Stimulated activated effector memory CD8-positive, alpha-beta T cell treated with anti-CD3 and anti-CD28 coated beads, Interleukin-12 subunit alpha, Interleukin-12 subunit beta, amount 100 ng/mL, for 72 hours (primary cell): ENCODE results near the gene DRAXIN.

Experiments
- ATAC-seq: fragments of 150-1000 bp; cut with Tn5 transposase; 2 replicates; pipeline ENCODE4 v1.10.0; 2021
- DNase-seq, 2 donors: peaks; one replicate each; pipeline ENCODE4 v3.0.0; 2021 to 2022; ENCODE audit warnings: low spot score in 2 of 2
- H3K27ac Mint-ChIP-seq: one replicate; pipeline ENCODE4 v1.8.0; 2022; ENCODE audit warnings: mild to moderate bottlenecking, mixed read lengths
- H3K36me3 Mint-ChIP-seq: one replicate; pipeline ENCODE4 v1.8.0; 2022; ENCODE audit warnings: mild to moderate bottlenecking, mixed read lengths
- H3K4me1 Mint-ChIP-seq: one replicate; pipeline ENCODE4 v1.8.0; 2022; ENCODE audit warnings: mixed read lengths
- H3K4me3 Mint-ChIP-seq: one replicate; pipeline ENCODE4 v1.8.0; 2022; ENCODE audit warnings: mild to moderate bottlenecking, mixed read lengths
- H3K9me3 Mint-ChIP-seq: one replicate; pipeline ENCODE4 v1.8.0; 2022; ENCODE audit warnings: mixed read lengths

The DRAXIN gene

DNA sequence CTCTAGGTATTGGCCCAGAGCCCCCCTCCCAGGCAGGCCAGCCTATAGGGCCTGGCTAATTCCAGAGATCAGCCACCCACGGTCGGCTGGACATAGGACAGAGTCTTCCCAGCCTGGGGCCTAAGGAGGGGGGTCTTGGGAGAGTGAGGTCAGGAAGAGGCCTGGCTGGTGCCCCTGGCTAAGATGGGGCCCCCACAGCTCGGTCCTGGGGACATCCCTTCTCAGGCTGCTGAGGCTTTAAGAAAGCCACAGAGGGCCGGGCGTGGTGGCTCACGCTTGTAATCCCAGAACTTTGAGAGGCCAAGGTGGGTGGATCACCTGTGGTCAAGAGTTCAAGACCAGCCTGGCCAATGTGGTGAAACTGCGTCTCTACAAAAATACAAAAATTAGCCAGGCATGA is 73.0 kb downstream of the DRAXIN start:
- Mint-ChIP-seq H3K4me3 (no peak overlapping the region), H3K36me3 (no peaks in the 10 kb centered on the region), H3K27ac (no peak overlapping the region), H3K9me3 (no peaks in the 10 kb centered on the region), H3K4me1 (peaks cover 4% of the 10 kb centered on the region)
- ATAC-seq (no peak), DNase-seq (no peak)

GRCh38 chr1:11765661-11766428 is 74.3 kb downstream of the DRAXIN start:
- peak; percentile 19 for ATAC-seq
- H3K4me3 Mint-ChIP-seq = no peak overlapping the region
- no peak overlapping the region for H3K27ac Mint-ChIP-seq
- no peaks in the 10 kb centered on the region for H3K9me3 Mint-ChIP-seq
- H3K4me1 Mint-ChIP-seq = no peaks in the 10 kb centered on the region
- H3K36me3 Mint-ChIP-seq = no peaks in the 10 kb centered on the region
- no peak for DNase-seq

- Mint-ChIP-seq H3K36me3 (no peaks in the 10 kb centered on the region), H3K27ac (no peak overlapping the region), H3K4me3 (no peak overlapping the region), H3K4me1 (no peaks in the 10 kb centered on the region), H3K9me3 (no peaks in the 10 kb centered on the region)
- DNase-seq (no peak), ATAC-seq (no peak)
Measured at GRCh38 chr1:11766429-11766776, 74.9 kb downstream of the DRAXIN start.

- Mint-ChIP-seq H3K4me1 (no peaks in the 10 kb centered on the region), H3K27ac (no peak overlapping the region), H3K4me3 (no peak overlapping the region), H3K9me3 (no peaks in the 10 kb centered on the region), H3K36me3 (no peaks in the 10 kb centered on the region)
- DNase-seq = no peak
- ATAC-seq = no peak
Measured at GRCh38 chr1:11767922-11768704, 76.6 kb downstream of the DRAXIN start.

DNA sequence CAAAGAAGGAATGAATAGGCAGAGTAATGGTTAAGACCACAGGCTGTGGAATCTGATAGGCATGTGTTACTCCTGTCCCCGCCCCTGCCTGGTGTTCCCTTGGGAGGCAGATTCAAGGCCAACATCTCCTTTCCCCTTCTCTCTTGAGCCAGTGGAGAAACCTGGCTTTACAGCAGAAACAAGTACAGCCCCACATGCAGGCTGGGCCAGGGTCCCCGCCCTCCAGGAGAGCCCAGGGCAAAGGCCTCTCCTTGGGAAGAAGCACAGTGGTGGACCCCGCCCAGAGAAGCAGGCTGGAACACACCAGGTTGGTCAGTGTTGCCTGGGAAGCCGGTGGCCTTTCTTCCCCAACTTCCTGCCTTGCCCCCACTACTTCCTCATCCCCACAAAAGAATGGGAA is 77.3 kb downstream of the DRAXIN start:
- H3K36me3 Mint-ChIP-seq = no peaks in the 10 kb centered on the region

DNA sequence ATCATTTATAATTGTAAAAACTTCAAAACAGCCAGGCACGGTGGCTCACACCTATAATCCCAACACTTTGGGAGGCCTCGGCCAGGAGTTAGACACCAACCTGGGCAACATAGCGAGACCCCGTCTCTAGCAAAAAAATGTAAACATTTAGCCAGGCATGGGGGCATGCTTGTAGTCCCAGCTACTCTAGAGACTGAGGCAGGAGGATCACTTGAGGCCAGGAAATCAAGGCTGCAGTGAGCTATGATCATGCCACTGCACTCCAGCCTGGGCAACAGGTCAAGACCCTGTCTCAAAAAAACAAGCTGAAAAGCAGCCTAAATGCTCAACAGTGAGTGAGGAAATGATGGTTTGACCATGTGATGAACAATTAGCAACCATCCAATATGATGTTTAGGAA is 77.8 kb downstream of the DRAXIN start:
- H3K27ac Mint-ChIP-seq = no peak overlapping the region
- ATAC-seq (no peak), DNase-seq (no peak)
- H3K4me1 Mint-ChIP-seq = no peaks in the 10 kb centered on the region
- H3K9me3 Mint-ChIP-seq = no peaks in the 10 kb centered on the region
- H3K36me3 Mint-ChIP-seq = no peaks in the 10 kb centered on the region
- no peak overlapping the region for H3K4me3 Mint-ChIP-seq

More for the DNA sequence above, 77.3 kb downstream of the DRAXIN start:
- DNase-seq (no peak), ATAC-seq (no peak)
- no peaks in the 10 kb centered on the region for H3K9me3 Mint-ChIP-seq
- no peak overlapping the region for H3K4me3 Mint-ChIP-seq
- H3K27ac Mint-ChIP-seq = no peak overlapping the region
- H3K4me1 Mint-ChIP-seq = no peaks in the 10 kb centered on the region

GRCh38 chr1:11770011-11770410 is 78.5 kb downstream of the DRAXIN start:
- H3K4me3 Mint-ChIP-seq = no peak overlapping the region
- DNase-seq (no peak), ATAC-seq (no peak)
- H3K36me3 Mint-ChIP-seq = no peaks in the 10 kb centered on the region
- H3K27ac Mint-ChIP-seq = no peak overlapping the region
- no peaks in the 10 kb centered on the region for H3K4me1 Mint-ChIP-seq
- H3K9me3 Mint-ChIP-seq = no peaks in the 10 kb centered on the region

- no peak overlapping the region for H3K4me3 Mint-ChIP-seq
Measured at GRCh38 chr1:11771481-11772043, 80.1 kb downstream of the DRAXIN start.

DNA sequence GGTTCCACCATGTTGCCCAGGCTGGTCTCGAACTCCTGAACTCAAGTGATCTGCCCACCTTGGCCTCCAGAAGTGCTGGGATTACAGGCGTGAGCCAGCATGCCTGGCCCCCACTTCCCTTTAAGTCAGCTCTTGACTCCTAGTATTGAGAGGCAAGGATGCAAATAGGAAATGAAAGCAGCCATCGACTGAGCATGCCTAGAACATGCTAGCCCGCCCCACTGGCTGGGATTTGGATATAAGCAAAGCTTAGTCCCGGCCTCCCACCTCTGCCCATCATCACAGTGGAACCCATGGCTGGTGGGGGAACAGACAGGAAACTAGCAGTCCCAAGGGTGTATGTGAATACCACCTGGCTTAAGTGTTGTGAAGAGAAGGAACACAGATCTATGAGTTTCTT is 80.9 kb downstream of the DRAXIN start:
- no peaks in the 10 kb centered on the region for H3K4me1 Mint-ChIP-seq
- DNase-seq = no peak
- no peak for ATAC-seq
- H3K4me3 Mint-ChIP-seq = no peak overlapping the region
- no peaks in the 10 kb centered on the region for H3K9me3 Mint-ChIP-seq
- H3K27ac Mint-ChIP-seq = no peak overlapping the region
- no peaks in the 10 kb centered on the region for H3K36me3 Mint-ChIP-seq

More at GRCh38 chr1:11771481-11772043, 80.1 kb downstream of the DRAXIN start:
- H3K27ac Mint-ChIP-seq = no peak overlapping the region
- no peaks in the 10 kb centered on the region for H3K36me3 Mint-ChIP-seq
- DNase-seq = no peak
- no peaks in the 10 kb centered on the region for H3K9me3 Mint-ChIP-seq
- ATAC-seq = no peak
- no peaks in the 10 kb centered on the region for H3K4me1 Mint-ChIP-seq

DNA sequence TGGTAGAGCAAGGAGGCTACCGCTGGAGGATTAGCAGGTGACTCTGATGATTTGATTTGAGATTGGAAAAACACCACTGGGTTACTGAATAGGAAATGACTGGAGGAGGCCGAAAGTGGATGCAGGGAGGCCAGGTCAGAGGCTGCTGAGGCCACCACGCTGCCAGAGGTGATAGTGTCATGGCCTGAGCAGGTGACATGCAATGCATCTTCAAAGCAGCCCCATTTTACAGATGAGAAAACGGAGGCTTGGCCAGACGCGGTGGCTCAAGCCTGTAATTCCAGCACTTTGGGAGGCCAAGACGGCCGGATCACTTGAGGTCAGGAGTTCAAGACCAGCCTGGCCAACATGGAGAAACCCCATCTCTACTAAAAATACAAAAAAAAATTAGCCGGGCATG is 83.2 kb downstream of the DRAXIN start:
- ATAC-seq (no peak), DNase-seq (no peak)
- Mint-ChIP-seq H3K4me3 (no peak overlapping the region), H3K36me3 (no peaks in the 10 kb centered on the region), H3K27ac (no peak overlapping the region), H3K4me1 (no peaks in the 10 kb centered on the region), H3K9me3 (no peaks in the 10 kb centered on the region)
